Measurements from ENCODE around the gene DNAH17.

DNAH17 gene

DNA sequence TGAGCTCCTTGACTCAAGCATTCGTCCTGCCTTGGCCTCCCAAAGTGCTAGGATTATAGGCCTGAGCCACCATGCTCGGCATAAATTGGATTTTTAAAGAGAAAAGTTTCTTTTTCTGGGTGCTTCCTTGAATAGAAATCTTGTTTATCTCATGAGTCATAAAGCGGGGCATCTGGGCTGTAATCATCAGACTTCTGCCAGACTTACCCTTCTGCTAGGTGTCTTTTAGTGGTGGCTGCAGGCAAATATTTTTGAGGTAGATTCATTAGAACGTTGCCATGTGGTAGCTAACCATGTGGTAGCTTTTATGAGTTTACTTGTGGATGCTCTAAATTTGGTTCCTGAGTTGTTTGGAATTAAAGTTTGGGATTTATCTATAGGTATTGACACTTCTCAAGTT is 185.4 kb downstream of the DNAH17 start:
- peaks cover 0 to 15% of the 10 kb centered on the region in 2 donors for H3K4me1 ChIP-seq (ENCODE audit: control insufficient read depth in 1 of 2, insufficient read depth in 2 of 2, low read length in 2 of 2)
- H3K36me3 ChIP-seq (ENCODE audit: control insufficient read depth in 1 of 2, insufficient read depth in 2 of 2, low read length in 2 of 2), result peaks cover 6 to 15% of the 10 kb centered on the region in 2 donors
- H3K27ac ChIP-seq (ENCODE audit: low read length), result no peak overlapping the region
- no peaks in the 10 kb centered on the region for H3K27me3 ChIP-seq (ENCODE audit: low read depth, low read length)
- H3K4me3 ChIP-seq (ENCODE audit: low read depth in 1 of 2, low read length in 2 of 2), result no peak overlapping the region
- no peaks in the 10 kb centered on the region for H3K9me3 ChIP-seq (ENCODE audit: control insufficient read depth in 1 of 2, low read length in 2 of 2)

DNA sequence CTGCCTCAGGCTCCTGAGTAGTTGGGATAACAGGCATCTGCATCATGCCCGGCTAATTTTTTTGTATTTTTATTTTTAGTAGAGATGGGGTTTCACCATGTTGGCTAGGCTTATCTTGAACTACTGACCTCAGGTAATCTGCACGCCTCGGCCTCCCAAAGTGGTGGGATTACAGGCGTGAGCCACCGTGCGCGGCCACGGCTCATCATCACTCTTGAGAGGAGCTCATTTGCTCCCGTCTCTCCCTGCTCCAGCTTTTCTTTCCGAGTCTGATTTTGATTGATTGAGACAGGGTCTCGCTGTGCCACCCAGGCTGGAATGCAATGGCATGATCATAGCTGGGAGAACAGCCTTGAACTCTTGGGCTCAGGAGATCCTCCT is 186.2 kb downstream of the DNAH17 start:
- H3K9me3 ChIP-seq (ENCODE audit: control insufficient read depth in 1 of 2, low read length in 2 of 2), result no peaks in the 10 kb centered on the region
- H3K27me3 ChIP-seq (ENCODE audit: low read depth, low read length), result no peaks in the 10 kb centered on the region
- H3K4me3 ChIP-seq (ENCODE audit: low read depth in 1 of 2, low read length in 2 of 2), result no peak overlapping the region
- peaks cover 4 to 10% of the 10 kb centered on the region in 2 donors for H3K36me3 ChIP-seq (ENCODE audit: control insufficient read depth in 1 of 2, insufficient read depth in 2 of 2, low read length in 2 of 2)
- peaks cover 0 to 15% of the 10 kb centered on the region in 2 donors for H3K4me1 ChIP-seq (ENCODE audit: control insufficient read depth in 1 of 2, insufficient read depth in 2 of 2, low read length in 2 of 2)
- no peak overlapping the region for H3K27ac ChIP-seq (ENCODE audit: low read length)

DNA sequence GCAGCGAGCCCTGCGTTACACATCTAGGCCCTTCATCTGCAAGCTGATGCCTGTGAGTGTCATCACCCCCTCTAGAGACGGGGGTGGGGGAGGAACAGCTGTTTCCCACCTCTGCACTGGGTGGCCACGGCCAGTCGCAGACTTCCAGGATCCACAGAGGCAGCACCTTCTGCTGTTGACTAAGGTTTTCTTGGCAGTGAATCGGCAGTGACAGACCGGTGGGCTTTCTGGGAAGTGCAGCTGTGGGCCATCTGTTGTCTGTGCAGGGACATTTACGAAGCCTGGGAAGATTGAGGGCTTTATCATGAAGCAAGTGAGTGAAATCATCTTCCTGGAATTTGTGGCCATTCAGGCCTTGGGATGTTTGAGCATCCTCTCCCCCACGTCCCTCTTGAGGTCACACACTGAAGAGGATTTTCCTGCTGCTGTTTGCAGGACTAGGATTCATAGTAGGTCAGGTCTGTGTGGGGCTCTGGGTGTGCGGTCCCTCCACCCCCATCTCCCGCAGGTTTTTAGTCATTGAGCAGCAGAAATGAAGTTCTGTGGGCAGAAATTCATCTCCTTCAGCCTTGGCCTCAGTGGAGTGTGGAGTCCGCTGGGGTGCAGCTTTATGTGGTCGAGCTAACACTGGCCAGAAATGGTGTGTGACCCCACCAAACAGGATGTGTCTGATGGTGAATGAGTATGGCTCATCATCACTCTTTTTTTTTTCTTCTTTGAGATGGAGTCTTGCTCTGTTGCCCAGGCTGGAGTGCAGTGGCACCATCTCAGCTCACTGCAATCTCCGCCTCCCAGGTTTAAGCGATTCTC is 186.8 kb downstream of the DNAH17 start:
- H3K4me1 ChIP-seq (ENCODE audit: control insufficient read depth in 1 of 2, insufficient read depth in 2 of 2, low read length in 2 of 2), result peaks cover 0 to 15% of the 10 kb centered on the region in 2 donors
- H3K27ac ChIP-seq (ENCODE audit: low read length), result no peak overlapping the region

DNA sequence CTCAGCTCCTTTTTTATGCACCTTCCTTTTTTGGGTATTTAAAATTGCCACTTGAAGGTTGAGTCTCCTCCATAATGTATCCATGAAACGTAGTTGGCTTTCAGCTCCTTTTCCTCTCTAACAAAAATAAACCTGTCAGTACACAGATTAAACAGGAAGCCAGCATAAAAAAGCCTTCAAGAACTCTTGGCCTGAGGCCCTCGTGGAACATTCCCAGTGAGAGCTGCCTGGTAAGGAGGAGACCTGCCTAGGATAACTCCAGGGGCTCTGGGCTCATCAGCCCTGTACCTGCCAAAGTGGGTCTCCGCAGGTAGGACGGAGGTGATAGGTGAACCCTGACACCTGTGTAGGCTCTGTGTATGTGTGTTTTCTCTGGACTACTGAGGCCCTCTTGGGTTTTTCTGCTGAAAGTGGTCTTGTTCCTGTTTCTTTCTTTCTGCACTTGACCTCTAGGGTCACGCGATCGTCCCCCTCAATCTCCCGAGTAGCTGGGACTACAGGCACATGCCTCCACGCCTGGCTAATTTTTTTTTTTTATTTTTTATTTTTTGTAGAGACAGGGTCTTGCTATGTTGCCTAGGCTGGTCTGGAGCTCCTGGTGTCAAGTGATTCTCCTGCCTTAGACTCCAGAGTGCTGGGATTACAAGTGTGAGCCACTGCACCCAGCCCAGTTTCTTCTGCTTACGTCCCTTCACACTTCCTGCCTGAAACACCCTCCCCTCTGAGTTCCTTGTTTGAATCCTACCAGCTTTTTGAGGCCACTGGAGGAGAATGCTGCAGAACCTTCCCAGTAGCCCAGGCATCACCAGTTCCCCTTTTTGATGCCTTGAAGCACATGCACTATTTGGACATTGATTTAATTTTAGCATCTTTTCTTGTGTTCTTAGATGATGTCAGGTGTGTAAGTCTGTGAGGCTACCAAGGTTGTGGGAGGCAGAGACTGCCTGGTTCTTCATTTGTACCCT is 188.9 kb downstream of the DNAH17 start:
- H3K4me3 ChIP-seq (ENCODE audit: low read depth in 1 of 2, low read length in 2 of 2), result peak overlapping the region in 1 of 2 donors; percentile 35
- H3K36me3 ChIP-seq (ENCODE audit: control insufficient read depth in 1 of 2, insufficient read depth in 2 of 2, low read length in 2 of 2), result peaks cover under 1 to 6% of the 10 kb centered on the region in 2 donors
- H3K9me3 ChIP-seq (ENCODE audit: control insufficient read depth in 1 of 2, low read length in 2 of 2), result no peaks in the 10 kb centered on the region
- peak overlapping the region; percentile 78 for H3K27ac ChIP-seq (ENCODE audit: low read length)
- peaks cover 0 to 15% of the 10 kb centered on the region in 2 donors for H3K4me1 ChIP-seq (ENCODE audit: control insufficient read depth in 1 of 2, insufficient read depth in 2 of 2, low read length in 2 of 2)
- no peaks in the 10 kb centered on the region for H3K27me3 ChIP-seq (ENCODE audit: low read depth, low read length)

More for the DNA sequence above, 186.8 kb downstream of the DNAH17 start:
- H3K9me3 ChIP-seq (ENCODE audit: control insufficient read depth in 1 of 2, low read length in 2 of 2), result no peaks in the 10 kb centered on the region
- no peak overlapping the region for H3K4me3 ChIP-seq (ENCODE audit: low read depth in 1 of 2, low read length in 2 of 2)
- no peaks in the 10 kb centered on the region for H3K27me3 ChIP-seq (ENCODE audit: low read depth, low read length)
- peaks cover 4 to 10% of the 10 kb centered on the region in 2 donors for H3K36me3 ChIP-seq (ENCODE audit: control insufficient read depth in 1 of 2, insufficient read depth in 2 of 2, low read length in 2 of 2)

DNA sequence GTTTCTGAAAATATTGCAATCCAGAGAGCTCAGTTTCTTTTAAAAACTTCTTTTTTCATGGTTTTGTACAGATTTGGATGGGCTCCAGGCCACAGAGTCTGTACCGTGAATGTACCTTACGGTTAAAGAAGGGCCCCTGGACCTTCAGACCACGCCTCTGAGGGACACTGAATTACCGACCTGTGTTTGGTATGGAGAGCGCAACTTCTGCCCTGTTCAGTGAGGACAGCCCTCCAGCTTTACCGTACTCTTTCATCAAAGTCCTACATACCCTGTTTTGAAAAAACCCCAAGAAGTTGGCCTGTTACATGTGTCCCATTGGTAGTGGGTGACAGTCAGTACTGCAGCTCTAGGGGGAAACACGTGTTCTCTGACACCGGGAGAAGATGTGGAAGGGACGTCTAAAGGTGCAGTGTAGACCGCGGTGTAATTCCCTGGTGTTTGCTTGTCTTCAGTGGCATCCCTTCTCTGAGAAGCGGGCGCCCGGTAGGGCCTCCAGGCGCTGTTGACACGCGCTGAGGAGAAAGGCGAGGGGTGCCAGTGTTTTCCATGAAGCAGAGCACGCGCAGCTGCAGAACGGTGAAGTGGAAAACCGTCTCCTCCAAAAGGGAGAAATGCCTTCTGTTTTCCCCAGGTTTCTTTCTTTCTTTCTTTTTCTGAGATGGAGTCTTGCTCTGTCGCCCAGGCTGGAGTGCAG is 192.6 kb downstream of the DNAH17 start:
- Histone ChIP-seq H3K9me3 (ENCODE audit: control insufficient read depth in 1 of 2, low read length in 2 of 2) (no peaks in the 10 kb centered on the region), H3K27ac (ENCODE audit: low read length) (peak overlapping the region; percentile 85), H3K27me3 (ENCODE audit: low read depth, low read length) (no peaks in the 10 kb centered on the region), H3K4me3 (ENCODE audit: low read depth in 1 of 2, low read length in 2 of 2) (peak overlapping the region in 1 of 2 donors; percentile 32), H3K36me3 (ENCODE audit: control insufficient read depth in 1 of 2, insufficient read depth in 2 of 2, low read length in 2 of 2) (peaks cover 0 to 5% of the 10 kb centered on the region in 2 donors), H3K4me1 (ENCODE audit: control insufficient read depth in 1 of 2, insufficient read depth in 2 of 2, low read length in 2 of 2) (peaks cover 12 to 13% of the 10 kb centered on the region in 2 donors)

DNA sequence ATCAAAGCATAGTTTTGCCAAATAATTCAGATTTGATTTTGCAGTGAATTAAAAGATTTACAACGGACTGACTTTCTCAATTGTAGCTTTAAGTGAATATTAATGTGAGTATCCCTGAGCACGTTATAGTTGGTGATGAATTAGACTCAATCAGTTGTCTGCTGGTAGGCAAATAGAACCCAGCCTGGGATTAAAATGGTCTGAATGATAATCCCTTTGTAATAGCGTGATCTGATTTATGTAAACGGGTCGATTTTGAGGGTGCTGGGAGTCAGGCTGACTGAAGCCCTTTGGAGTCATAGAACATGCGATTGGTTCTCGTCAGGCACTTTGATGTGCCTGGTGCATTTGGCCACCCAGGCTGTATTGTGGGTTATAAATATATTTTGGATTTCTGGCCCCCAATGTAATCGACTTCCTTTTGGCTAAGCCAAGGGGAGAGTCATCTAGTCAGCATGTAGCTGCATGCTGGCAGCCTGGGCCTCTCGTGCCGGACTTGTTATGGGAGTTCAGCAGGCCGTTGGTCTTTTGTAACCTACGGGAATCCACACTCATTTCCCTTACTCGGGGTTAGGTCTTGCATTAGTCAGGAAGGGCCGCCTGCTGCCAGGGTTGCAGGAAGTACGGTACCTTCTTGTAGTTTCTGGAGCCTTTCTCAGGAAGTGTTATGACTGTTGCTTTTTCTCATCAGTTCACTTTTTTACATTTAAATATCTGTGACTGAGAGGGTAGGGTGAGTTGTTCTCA is 193.3 kb downstream of the DNAH17 start:
- Histone ChIP-seq H3K4me1 (ENCODE audit: control insufficient read depth in 1 of 2, insufficient read depth in 2 of 2, low read length in 2 of 2) (peaks cover 16 to 20% of the 10 kb centered on the region in 2 donors), H3K27ac (ENCODE audit: low read length) (peak overlapping the region; percentile 85), H3K36me3 (ENCODE audit: control insufficient read depth in 1 of 2, insufficient read depth in 2 of 2, low read length in 2 of 2) (peaks cover 0 to 7% of the 10 kb centered on the region in 2 donors), H3K4me3 (ENCODE audit: low read depth in 1 of 2, low read length in 2 of 2) (no peak overlapping the region), H3K27me3 (ENCODE audit: low read depth, low read length) (no peaks in the 10 kb centered on the region), H3K9me3 (ENCODE audit: control insufficient read depth in 1 of 2, low read length in 2 of 2) (no peaks in the 10 kb centered on the region)

DNA sequence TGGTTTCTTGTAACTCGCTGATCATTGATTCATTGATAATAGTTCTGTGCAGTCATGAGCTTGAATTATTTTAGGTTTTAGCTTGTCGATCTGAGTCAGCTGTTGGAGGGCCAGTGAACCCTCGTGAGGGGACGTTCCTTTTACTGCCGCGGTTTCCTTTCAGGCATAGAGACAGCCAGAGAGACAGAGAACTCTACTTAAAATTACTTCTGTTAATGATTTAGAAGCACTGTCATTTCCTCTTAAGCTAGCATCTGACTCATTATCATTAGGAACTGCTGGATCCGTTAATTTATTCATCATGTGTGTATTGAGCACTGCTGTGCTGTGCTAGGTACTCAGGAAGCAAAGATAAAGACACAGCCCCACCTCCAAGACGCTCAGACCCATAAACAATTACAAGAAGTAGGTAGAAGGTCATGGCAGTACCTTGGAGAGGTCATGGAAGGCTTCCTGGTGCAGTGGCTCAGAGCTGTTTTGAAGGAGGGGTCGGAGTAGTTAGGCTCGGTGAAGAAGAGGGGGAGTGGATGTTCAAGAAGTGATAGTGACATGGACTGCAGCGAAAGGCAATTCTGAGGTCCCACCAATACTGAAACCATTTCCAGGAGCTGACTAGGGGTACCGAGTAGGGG is 195.5 kb downstream of the DNAH17 start:
- Histone ChIP-seq H3K4me3 (ENCODE audit: low read depth in 1 of 2, low read length in 2 of 2) (peak overlapping the region in 1 of 2 donors; percentile 17), H3K4me1 (ENCODE audit: control insufficient read depth in 1 of 2, insufficient read depth in 2 of 2, low read length in 2 of 2) (peaks cover 11 to 16% of the 10 kb centered on the region in 2 donors)

DNA sequence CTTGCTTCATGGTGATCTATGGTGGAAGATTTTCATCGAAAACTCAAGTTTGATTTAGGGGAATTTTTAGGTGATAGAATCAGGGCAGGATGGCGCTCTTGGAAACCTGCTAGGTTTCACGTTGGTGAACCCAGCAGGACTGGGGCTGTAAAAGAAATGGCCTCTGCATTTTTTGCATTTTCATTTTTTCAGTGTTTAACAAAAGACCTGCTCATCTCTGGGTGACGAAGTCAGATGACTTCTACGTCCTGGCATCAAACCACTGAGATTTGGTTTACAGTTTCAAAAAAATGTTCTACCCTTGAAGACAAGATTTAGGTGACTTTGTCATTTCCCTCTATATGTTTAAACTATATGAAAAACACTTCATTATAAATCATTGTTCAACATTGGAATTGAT is 196.8 kb downstream of the DNAH17 start:
- no peaks in the 10 kb centered on the region for H3K27me3 ChIP-seq (ENCODE audit: low read depth, low read length)
- peak overlapping the region; percentile 71 for H3K27ac ChIP-seq (ENCODE audit: low read length)
- peaks cover 0 to 12% of the 10 kb centered on the region in 2 donors for H3K36me3 ChIP-seq (ENCODE audit: control insufficient read depth in 1 of 2, insufficient read depth in 2 of 2, low read length in 2 of 2)
- no peak overlapping the region for H3K4me3 ChIP-seq (ENCODE audit: low read depth in 1 of 2, low read length in 2 of 2)
- peaks cover 11 to 20% of the 10 kb centered on the region in 2 donors for H3K4me1 ChIP-seq (ENCODE audit: control insufficient read depth in 1 of 2, insufficient read depth in 2 of 2, low read length in 2 of 2)
- no peaks in the 10 kb centered on the region for H3K9me3 ChIP-seq (ENCODE audit: control insufficient read depth in 1 of 2, low read length in 2 of 2)

More for the DNA sequence above, 195.5 kb downstream of the DNAH17 start:
- peaks cover 0 to 12% of the 10 kb centered on the region in 2 donors for H3K36me3 ChIP-seq (ENCODE audit: control insufficient read depth in 1 of 2, insufficient read depth in 2 of 2, low read length in 2 of 2)
- peak overlapping the region; percentile 71 for H3K27ac ChIP-seq (ENCODE audit: low read length)
- H3K27me3 ChIP-seq (ENCODE audit: low read depth, low read length), result no peaks in the 10 kb centered on the region
- no peaks in the 10 kb centered on the region for H3K9me3 ChIP-seq (ENCODE audit: control insufficient read depth in 1 of 2, low read length in 2 of 2)

DNA sequence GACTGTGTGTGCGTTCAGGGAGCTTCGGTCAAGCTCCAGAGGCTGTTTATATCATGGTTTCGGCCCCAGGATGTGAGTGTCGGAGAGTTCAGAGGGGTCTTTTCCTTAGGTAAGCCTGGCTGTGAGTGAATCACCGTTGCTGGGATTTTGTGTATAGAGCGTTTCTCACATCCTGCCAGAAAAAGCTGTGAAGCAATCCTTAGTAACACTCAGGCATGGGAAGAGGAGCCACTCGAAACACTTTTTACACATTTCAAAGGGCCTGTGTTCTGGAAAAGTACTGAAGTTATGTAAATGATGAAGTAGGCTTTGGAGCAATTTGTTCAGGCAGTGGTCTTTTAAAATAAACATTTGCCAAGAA is 198.1 kb downstream of the DNAH17 start:
- Histone ChIP-seq H3K36me3 (ENCODE audit: control insufficient read depth in 1 of 2, insufficient read depth in 2 of 2, low read length in 2 of 2) (peaks cover 0 to 10% of the 10 kb centered on the region in 2 donors), H3K27ac (ENCODE audit: low read length) (peak overlapping the region; percentile 86), H3K4me3 (ENCODE audit: low read depth in 1 of 2, low read length in 2 of 2) (peak overlapping the region; percentile 90 to 98), H3K9me3 (ENCODE audit: control insufficient read depth in 1 of 2, low read length in 2 of 2) (no peaks in the 10 kb centered on the region), H3K4me1 (ENCODE audit: control insufficient read depth in 1 of 2, insufficient read depth in 2 of 2, low read length in 2 of 2) (peaks cover 11 to 24% of the 10 kb centered on the region in 2 donors), H3K27me3 (ENCODE audit: low read depth, low read length) (no peaks in the 10 kb centered on the region)
